SH-SY5Y (cell line): ENCODE measurements around the gene TENM4.

Experiments used
- GATA2 ChIP-seq: IDR thresholded peaks from 2 replicates; pipeline ENCODE4 v1.6.1; 2011; ENCODE audit warnings: mild to moderate bottlenecking, low read depth, low read length
- GATA3 ChIP-seq: IDR thresholded peaks from 2 replicates; pipeline ENCODE4 v1.6.1; 2011; ENCODE audit warnings: low read depth, mild to moderate bottlenecking, low read length, moderate library complexity

GRCh38 chr11:78993802-78994430 lies 446.9 kb downstream of the TENM4 start:
- TF ChIP-seq GATA2 (no peak), GATA3 (no peak)
